ENCODE measurements around the gene CEACAM16.

CEACAM16 gene

DNA sequence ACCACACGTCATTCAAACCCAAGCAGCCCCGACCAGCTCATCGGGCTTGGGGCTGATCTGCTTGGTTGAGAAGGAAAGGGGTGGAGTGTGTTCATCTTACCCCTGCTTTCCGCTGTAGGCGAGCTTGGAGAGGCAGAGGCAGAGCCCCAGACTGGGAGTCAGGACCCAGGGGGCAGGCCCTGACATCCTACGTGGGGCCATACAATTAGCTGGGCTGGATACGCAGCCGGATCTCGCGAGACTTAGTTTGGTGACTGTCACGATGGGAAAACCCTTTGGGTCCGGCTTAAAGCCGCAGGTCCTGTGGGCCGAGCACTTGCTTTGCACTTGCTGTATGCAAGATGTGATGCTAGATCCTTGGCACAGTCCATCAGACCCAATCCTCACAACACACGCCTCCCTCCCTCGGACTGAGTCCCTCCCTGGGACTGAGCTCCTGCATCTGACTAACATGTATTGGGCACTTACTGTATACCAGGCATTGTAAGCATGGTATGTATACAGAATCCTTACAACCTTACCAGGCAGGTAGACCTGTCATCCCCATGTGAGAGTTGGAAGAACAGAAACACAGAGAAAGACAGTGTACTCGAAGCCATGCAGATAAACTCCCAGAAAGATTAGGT is 3.7 kb downstream of the CEACAM16 start:
- in situ Hi-C loops (cut with MboI; ENCODE audit: low pct_unique_long_range_greater_than_20kb, low sequenced_read_pairs, unreplicated experiment), result no loop called here
- TF ChIP-seq, protein P1, sequence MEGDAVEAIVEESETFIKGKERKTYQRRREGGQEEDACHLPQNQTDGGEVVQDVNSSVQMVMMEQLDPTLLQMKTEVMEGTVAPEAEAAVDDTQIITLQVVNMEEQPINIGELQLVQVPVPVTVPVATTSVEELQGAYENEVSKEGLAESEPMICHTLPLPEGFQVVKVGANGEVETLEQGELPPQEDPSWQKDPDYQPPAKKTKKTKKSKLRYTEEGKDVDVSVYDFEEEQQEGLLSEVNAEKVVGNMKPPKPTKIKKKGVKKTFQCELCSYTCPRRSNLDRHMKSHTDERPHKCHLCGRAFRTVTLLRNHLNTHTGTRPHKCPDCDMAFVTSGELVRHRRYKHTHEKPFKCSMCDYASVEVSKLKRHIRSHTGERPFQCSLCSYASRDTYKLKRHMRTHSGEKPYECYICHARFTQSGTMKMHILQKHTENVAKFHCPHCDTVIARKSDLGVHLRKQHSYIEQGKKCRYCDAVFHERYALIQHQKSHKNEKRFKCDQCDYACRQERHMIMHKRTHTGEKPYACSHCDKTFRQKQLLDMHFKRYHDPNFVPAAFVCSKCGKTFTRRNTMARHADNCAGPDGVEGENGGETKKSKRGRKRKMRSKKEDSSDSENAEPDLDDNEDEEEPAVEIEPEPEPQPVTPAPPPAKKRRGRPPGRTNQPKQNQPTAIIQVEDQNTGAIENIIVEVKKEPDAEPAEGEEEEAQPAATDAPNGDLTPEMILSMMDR (IDR thresholded peaks at IDR 0.05; ENCODE audit: extremely low read depth, insufficient read depth, missing control alignments), result no peak
- DNase-seq (ENCODE audit: low spot score), result no peak

DNA sequence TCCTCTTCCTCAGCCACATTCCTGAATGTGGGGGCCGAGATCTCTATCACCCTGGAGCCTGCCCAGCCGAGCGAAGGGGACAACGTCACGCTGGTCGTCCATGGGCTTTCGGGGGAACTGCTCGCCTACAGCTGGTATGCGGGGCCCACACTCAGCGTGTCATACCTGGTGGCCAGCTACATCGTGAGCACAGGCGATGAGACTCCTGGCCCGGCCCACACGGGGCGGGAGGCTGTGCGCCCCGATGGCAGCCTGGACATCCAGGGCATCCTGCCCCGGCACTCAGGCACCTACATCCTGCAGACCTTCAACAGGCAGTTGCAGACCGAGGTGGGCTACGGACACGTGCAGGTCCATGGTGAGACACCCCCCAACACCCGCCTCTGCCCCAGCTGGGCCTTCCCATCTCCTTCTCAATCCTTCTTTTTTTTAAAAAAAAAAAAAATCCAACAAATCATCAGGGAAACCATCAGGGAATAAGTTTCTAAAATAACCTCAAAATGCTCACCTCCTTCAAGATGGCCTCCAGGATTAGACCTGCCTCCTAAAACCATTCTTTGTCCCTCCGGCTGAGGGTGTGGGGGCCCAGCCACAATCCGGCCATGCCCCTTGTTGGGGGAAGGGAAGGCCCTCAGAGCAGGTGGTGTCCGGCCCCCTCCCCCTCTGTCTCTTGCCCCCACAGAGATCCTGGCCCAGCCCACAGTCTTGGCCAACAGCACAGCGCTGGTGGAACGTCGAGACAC is 4.6 kb downstream of the CEACAM16 start:
- TF ChIP-seq, protein P1 (IDR thresholded peaks at IDR 0.05; ENCODE audit: extremely low read depth, insufficient read depth, missing control alignments), result no peak
- no peak for DNase-seq (ENCODE audit: low spot score)

DNA sequence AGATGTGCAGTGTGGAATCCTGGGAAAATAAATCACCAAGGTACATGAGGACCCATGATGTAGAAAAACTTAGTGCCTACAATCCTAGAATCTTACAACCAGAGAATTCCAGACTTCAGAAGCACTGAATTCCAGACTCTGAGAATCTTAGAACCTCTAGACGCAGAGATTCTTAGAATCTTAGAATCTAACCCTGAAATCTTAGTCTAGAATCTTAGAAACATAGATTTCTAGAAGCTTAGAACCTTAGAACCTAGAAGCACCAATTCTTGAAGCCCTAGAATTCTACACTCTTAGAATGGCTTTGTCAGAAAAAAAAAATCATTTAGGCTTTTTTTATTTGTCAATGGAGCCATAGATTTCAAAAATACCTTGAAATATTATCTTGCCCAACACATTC is 6.0 kb downstream of the CEACAM16 start:
- TF ChIP-seq, protein P1 (IDR thresholded peaks at IDR 0.05; ENCODE audit: extremely low read depth, insufficient read depth, missing control alignments), result no peak
- no peak for DNase-seq (ENCODE audit: low spot score)
- in situ Hi-C loops (cut with MboI; ENCODE audit: low pct_unique_long_range_greater_than_20kb, low sequenced_read_pairs, unreplicated experiment), result no loop called here

More for the DNA sequence above, 4.6 kb downstream of the CEACAM16 start:
- in situ Hi-C loops (cut with MboI; ENCODE audit: low pct_unique_long_range_greater_than_20kb, low sequenced_read_pairs, unreplicated experiment), result no loop called here

DNA sequence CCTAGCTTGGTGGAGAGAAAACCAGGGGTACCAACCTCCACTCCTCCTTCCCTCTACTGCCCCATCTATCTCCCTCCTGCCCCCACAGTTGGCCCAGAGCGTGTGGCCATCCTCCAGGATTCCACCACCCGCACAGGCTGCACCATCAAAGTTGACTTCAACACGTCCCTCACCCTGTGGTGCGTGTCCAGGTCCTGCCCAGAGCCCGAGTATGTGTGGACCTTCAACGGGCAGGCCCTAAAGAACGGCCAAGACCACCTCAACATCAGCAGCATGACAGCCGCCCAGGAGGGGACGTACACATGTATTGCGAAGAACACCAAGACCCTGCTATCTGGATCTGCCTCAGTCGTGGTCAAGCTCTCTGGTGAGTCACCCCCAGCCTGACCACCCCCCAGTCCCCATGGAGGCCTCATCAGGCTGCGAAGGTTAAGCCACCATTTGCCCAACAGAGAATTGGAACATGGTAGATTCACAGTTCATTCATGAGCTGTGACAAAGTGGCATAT is 6.6 kb downstream of the CEACAM16 start:
- TF ChIP-seq, protein P1 (IDR thresholded peaks at IDR 0.05; ENCODE audit: extremely low read depth, insufficient read depth, missing control alignments), result no peak

DNA sequence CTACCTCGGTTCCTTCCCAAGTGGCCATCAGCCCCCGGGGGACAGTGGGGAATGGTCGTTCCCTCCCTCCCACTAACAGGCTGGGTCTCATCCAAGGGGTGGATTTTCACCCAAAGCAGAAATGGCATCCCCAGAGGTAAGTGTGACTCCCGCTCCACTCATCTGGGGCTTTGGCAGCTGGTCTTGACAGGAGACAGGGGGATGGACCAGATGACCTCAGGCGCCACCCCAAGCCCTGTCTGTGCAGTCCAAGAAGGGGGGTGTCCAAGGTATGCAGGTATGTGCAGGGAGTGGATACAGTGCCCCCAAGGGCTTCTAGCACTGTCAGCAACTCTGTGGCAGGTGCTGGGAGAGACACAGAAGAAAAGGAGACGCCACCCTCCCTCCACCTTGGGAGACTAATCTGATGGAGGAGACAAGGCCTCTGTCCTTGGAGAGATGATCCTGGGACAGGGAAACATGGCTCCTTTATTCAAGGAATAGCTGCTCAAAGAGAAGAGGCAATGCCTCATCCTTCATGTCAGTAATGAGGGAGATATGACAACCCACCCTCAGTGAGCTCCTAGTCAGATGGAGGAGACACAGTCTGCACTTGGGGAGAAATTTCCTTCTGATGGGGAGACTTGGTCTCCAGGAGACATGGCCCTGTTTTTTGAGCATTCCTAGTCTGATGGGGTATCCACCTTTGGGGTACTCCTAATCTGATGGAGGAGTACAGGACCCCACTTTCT is 7.7 kb downstream of the CEACAM16 start:
- TF ChIP-seq, protein P1 (IDR thresholded peaks at IDR 0.05; ENCODE audit: extremely low read depth, insufficient read depth, missing control alignments), result no peak
- DNase-seq (ENCODE audit: low spot score), result no peak
- in situ Hi-C loops (cut with MboI; ENCODE audit: low pct_unique_long_range_greater_than_20kb, low sequenced_read_pairs, unreplicated experiment), result no loop called here

More for the DNA sequence above, 6.6 kb downstream of the CEACAM16 start:
- no peak for DNase-seq (ENCODE audit: low spot score)
- in situ Hi-C loops (cut with MboI; ENCODE audit: low pct_unique_long_range_greater_than_20kb, low sequenced_read_pairs, unreplicated experiment), result no loop called here

DNA sequence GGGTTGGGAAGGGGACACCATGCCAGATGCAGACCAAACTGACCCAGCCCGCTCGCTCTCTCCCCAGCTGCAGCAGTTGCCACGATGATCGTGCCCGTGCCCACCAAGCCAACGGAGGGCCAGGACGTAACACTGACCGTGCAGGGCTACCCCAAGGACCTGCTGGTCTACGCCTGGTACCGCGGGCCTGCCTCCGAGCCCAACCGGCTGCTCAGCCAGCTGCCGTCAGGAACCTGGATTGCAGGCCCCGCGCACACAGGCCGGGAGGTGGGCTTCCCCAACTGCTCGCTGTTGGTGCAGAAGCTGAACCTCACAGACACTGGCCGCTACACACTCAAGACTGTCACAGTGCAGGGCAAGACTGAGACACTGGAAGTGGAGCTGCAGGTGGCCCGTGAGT is 8.8 kb downstream of the CEACAM16 start:
- TF ChIP-seq, protein P1 (IDR thresholded peaks at IDR 0.05; ENCODE audit: extremely low read depth, insufficient read depth, missing control alignments), result no peak
- no peak for DNase-seq (ENCODE audit: low spot score)
- in situ Hi-C loops (cut with MboI; ENCODE audit: low pct_unique_long_range_greater_than_20kb, low sequenced_read_pairs, unreplicated experiment), result no loop called here
